ENCODE measurements around the gene NTRK2.

- TF ChIP-seq POLR2AphosphoS5 (IDR thresholded peaks at IDR 0.05; ENCODE audit: low read depth, low read length): no peak
- no peak for TF ChIP-seq POLR2A (IDR thresholded peaks at IDR 0.05; ENCODE audit: low read depth, low read length)
Observed at GRCh38 chr9:84808416-84808815, 138.9 kb downstream of the NTRK2 start.

Measured in GM12892 (cell line).